IMR-90 (cell line): ENCODE measurements around the gene VGLL2. TPM values are rescaled to one million over a fixed set of nuclear protein-coding genes. Genes with fewer than 3 reads are reported as not detected.

Source experiments
- ATAC-seq: fragments of 200-7000 bp; cut with Tn5 transposase; 2 replicates; pipeline ENCODE4 v1.9.1; 2020; ENCODE audit warnings: low read depth, mild to moderate bottlenecking, moderate library complexity
- BruUV-seq: library from RNA; stranded (reverse); fragments of 400-500 nt; replicated peaks from 2 replicates; lab custom pipeline; 2021; lab: Mats Ljungman, UMichigan
- CTCF ChIA-PET: fragments of 300-600 bp; formaldehyde crosslinking; extraction: SDS; loops from one replicate; lab custom pipeline; 2021; ENCODE audit warnings: antibody characterized with exemption; lab: Yijun Ruan, JAX
- POLR2A ChIA-PET: fragments of 300-600 bp; sonication (Branson Sonifier 250); formaldehyde crosslinking; loops from one replicate; lab custom pipeline; 2022; ENCODE audit warnings: antibody characterized with exemption; ENCODE audit not compliant: unreplicated experiment; lab: Charles Lee
- DNase-seq: peaks from one replicate; pipeline ENCODE4 v3.0.0; 2013
- H2AFZ ChIP-seq: replicated peaks from 2 replicates; pipeline ENCODE3; 2013; ENCODE audit warnings: low read length, mild to moderate bottlenecking; ENCODE audit not compliant: poor library complexity
- H2AK5ac ChIP-seq: 2 replicates; pipeline ENCODE4 v1.6.1; 2013; ENCODE audit warnings: low read depth, low read length, inconsistent platforms
- H2AK9ac ChIP-seq: replicated peaks from 2 replicates; pipeline ENCODE3; 2013; ENCODE audit warnings: mild to moderate bottlenecking, low read depth, low read length, moderate library complexity; ENCODE audit not compliant: poor library complexity
- H2BK120ac ChIP-seq: 2 replicates; pipeline ENCODE4 v1.6.1; 2013; ENCODE audit warnings: low read depth, low read length, inconsistent platforms
- H2BK15ac ChIP-seq: 3 replicates; pipeline ENCODE4 v1.6.1; 2013; ENCODE audit warnings: low read depth, low read length, inconsistent platforms
- H2BK20ac ChIP-seq: 2 replicates; pipeline ENCODE4 v1.6.1; 2013; ENCODE audit warnings: low read depth, mild to moderate bottlenecking, inconsistent platforms, low read length, moderate library complexity
- H2BK5ac ChIP-seq: 2 replicates; pipeline ENCODE4 v1.6.1; 2013; ENCODE audit warnings: mild to moderate bottlenecking, low read depth, low read length, inconsistent platforms; ENCODE audit not compliant: poor library complexity, severe bottlenecking
- H3K14ac ChIP-seq: replicated peaks from 2 replicates; pipeline ENCODE4 v1.6.1; 2013; ENCODE audit warnings: low read depth, low read length, inconsistent platforms
- H3K18ac ChIP-seq: 2 replicates; pipeline ENCODE4 v1.6.1; 2013; ENCODE audit warnings: low read depth, low read length, control low read depth
- H3K23ac ChIP-seq: 2 replicates; pipeline ENCODE4 v1.6.1; 2013; ENCODE audit warnings: low read depth, low read length, inconsistent platforms
- H3K27ac ChIP-seq: 2 replicates; pipeline ENCODE4 v1.5.1; 2013; ENCODE audit warnings: mild to moderate bottlenecking, control low read depth, low read length; ENCODE audit not compliant: insufficient read depth
- H3K27me3 ChIP-seq: 2 replicates; pipeline ENCODE4 v1.6.1; 2013; ENCODE audit warnings: low read length; ENCODE audit not compliant: control insufficient read depth, insufficient read depth
- H3K36me3 ChIP-seq: 2 replicates; pipeline ENCODE4 v1.6.1; 2013; ENCODE audit warnings: low read length, mixed read lengths; ENCODE audit not compliant: control insufficient read depth, insufficient read depth
- H3K4ac ChIP-seq: 2 replicates; pipeline ENCODE4 v1.6.1; 2013; ENCODE audit warnings: low read depth, low read length, inconsistent platforms
- H3K4me1 ChIP-seq: 2 replicates; pipeline ENCODE4 v1.6.1; 2013; ENCODE audit warnings: low read length, mixed read lengths; ENCODE audit not compliant: control insufficient read depth, insufficient read depth
- H3K4me2 ChIP-seq: 2 replicates; pipeline ENCODE4 v1.6.1; 2013; ENCODE audit warnings: low read depth, mild to moderate bottlenecking, control low read depth, low read length, moderate library complexity
- H3K4me3 ChIP-seq: 2 replicates; pipeline ENCODE4 v1.5.1; 2013; ENCODE audit warnings: low read depth, mild to moderate bottlenecking, control low read depth, low read length, moderate library complexity; ENCODE audit not compliant: insufficient read depth
- H3K56ac ChIP-seq: 2 replicates; pipeline ENCODE4 v1.6.1; 2013; ENCODE audit warnings: low read length, inconsistent platforms; ENCODE audit not compliant: insufficient read depth; ENCODE audit errors: extremely low read depth
- H3K79me1 ChIP-seq, 2 experiments: 2 replicates each; pipeline ENCODE4 v1.6.1; 2013; ENCODE audit warnings: low read length in 2 of 2, inconsistent platforms in 1 of 2, low read depth in 1 of 2
- H3K9ac ChIP-seq: 2 replicates; pipeline ENCODE4 v1.6.1; 2013; ENCODE audit warnings: low read depth, low read length, control low read depth
- H3K9me1 ChIP-seq: 2 replicates; pipeline ENCODE4 v1.6.1; 2013; ENCODE audit warnings: low read length, inconsistent platforms; ENCODE audit not compliant: insufficient read depth
- H3K9me3 ChIP-seq: 2 replicates; pipeline ENCODE4 v1.6.1; 2013; ENCODE audit warnings: low read length; ENCODE audit not compliant: control insufficient read depth, insufficient read depth
- H4K20me1 ChIP-seq: 2 replicates; pipeline ENCODE4 v1.6.1; 2013; ENCODE audit warnings: low read length, inconsistent platforms; ENCODE audit not compliant: insufficient read depth
- H4K5ac ChIP-seq: 2 replicates; pipeline ENCODE4 v1.6.1; 2013; ENCODE audit warnings: mild to moderate bottlenecking, low read depth, low read length, control low read depth
- H4K8ac ChIP-seq, 2 experiments: 2 replicates each; pipeline ENCODE4 v1.6.1; 2013; ENCODE audit warnings: low read depth in 2 of 2, low read length in 2 of 2, control low read depth in 1 of 2, inconsistent platforms in 1 of 2
- H4K91ac ChIP-seq: 2 replicates; pipeline ENCODE4 v1.6.1; 2013; ENCODE audit warnings: low read depth, low read length, inconsistent platforms; ENCODE audit not compliant: insufficient read depth
- POLR2A ChIP-seq: IDR thresholded peaks from 2 replicates; pipeline ENCODE4 v1.6.1; 2012; ENCODE audit warnings: mild to moderate bottlenecking, low read depth, low read length
- WGBS, 2 experiments: methylation state at CpG; one replicate each; pipeline versions ENCODE4 v1.1.5 to v1.1.7; 2013; ENCODE audit warnings: missing lambda C conversion rate in 2 of 2; ENCODE audit not compliant: insufficient read length in 1 of 2; ENCODE audit errors: extremely low coverage in 2 of 2; 5-methylcytosine and 5-hydroxymethylcytosine counted together
- dilution Hi-C: fragments of 300-500 bp; cut with HindIII; formaldehyde crosslinking; loops from one replicate; pipeline ENCODE4 v1.14.3; 2018; ENCODE audit warnings: low sequenced_read_pairs; ENCODE audit not compliant: unreplicated experiment
- in situ Hi-C: fragments of 300-500 bp; cut with MboI; formaldehyde crosslinking; loops from 3 replicates; pipeline ENCODE4 v1.14.3; 2019; ENCODE audit warnings: low sequenced_read_pairs, inconsistent platforms, mixed read lengths
- intact Hi-C: fragments of 100-400 bp; cut with micrococcal nuclease; formaldehyde crosslinking; loops from 2 replicates; pipeline ENCODE4 v1.10.0; 2022
- polyA plus RNA-seq, 3 experiments: library from polyadenylated mRNA; depleted of rRNA; stranded (reverse); fragments of >200 nt; gene quantifications; 2 replicates each; pipeline ENCODE4 v1.2.3, GENCODE V29; 2012; ENCODE audit warnings: low replicate concordance in 1 of 3
- total RNA-seq: library from RNA; depleted of rRNA; stranded (reverse); fragments of >200 nt; gene quantifications from 2 replicates; pipeline ENCODE4 v1.2.3, GENCODE V29; 2012
- TF ChIP-seq, protein P1 (sequence below): conservative IDR thresholded peaks from 2 replicates; pipeline ENCODE4 v1.5.1; 2012; ENCODE audit warnings: mild to moderate bottlenecking, low read depth, low read length, improper control_type of control experiment

VGLL2 gene
- total and polyA plus RNA-seq, 2 of the 4 experiments (the other 2 are of a cell fraction) = not detected

DNA sequence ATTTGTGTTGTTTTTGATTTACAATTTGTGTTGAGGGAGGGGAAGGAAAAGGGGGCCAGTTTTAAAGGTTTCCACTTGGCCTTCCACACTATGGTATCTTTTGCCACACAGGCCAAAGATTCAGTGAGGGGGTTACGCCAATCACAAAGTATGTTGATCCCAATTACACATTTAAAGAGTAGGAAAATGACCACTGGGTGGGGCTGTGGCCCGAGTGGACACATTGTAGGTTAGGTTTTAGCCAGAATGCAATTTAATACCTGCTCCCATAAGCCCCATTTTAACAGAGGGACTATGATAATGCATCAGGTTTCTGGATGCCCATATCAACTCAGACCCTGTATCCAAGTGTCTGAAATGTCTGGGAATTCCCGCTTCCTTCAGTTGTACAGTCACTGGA lies 15.6 kb downstream of the VGLL2 start:
- POLR2A ChIA-PET = no interaction called here
- Histone ChIP-seq H3K27ac (no peak overlapping the region), H3K14ac (no peak overlapping the region), H4K5ac (no peak overlapping the region), H3K4me2 (no peak overlapping the region), H3K27me3 (0 out of 2 replicates have a peak, but pooled peaks cover under 1% of the 10 kb centered on the region), H3K56ac (no peak overlapping the region), H4K20me1 (no peaks in the 10 kb centered on the region), H3K18ac (no peak overlapping the region), H2BK20ac (no peak overlapping the region), H2AK9ac (no peak overlapping the region), H4K8ac (no peak overlapping the region), H2BK5ac (no peak overlapping the region), H4K91ac (no peak overlapping the region), H3K79me1 (no peaks in the 10 kb centered on the region), H2AFZ (no peak overlapping the region), H3K9ac (no peak overlapping the region), H3K4me3 (no peak overlapping the region), H3K4ac (no peak overlapping the region), H2AK5ac (no peak overlapping the region), H3K4me1 (no peaks in the 10 kb centered on the region), H3K9me3 (no peaks in the 10 kb centered on the region), H3K23ac (no peak overlapping the region), H3K9me1 (no peaks in the 10 kb centered on the region), H2BK120ac (no peak overlapping the region), H3K36me3 (no peaks in the 10 kb centered on the region), H2BK15ac (no peak overlapping the region)
- BruUV-seq = no TSS peak
- CTCF ChIA-PET = no interaction called here
- dilution Hi-C loops = no loop called here
- in situ Hi-C loops = no loop called here
- no CpG with 5 or more reads among the region's 3 CpGs for WGBS, 2 experiments
- DNase-seq = no peak
- intact Hi-C loops = no loop called here
- TF ChIP-seq POLR2A = no peak
- TF ChIP-seq, protein P1, sequence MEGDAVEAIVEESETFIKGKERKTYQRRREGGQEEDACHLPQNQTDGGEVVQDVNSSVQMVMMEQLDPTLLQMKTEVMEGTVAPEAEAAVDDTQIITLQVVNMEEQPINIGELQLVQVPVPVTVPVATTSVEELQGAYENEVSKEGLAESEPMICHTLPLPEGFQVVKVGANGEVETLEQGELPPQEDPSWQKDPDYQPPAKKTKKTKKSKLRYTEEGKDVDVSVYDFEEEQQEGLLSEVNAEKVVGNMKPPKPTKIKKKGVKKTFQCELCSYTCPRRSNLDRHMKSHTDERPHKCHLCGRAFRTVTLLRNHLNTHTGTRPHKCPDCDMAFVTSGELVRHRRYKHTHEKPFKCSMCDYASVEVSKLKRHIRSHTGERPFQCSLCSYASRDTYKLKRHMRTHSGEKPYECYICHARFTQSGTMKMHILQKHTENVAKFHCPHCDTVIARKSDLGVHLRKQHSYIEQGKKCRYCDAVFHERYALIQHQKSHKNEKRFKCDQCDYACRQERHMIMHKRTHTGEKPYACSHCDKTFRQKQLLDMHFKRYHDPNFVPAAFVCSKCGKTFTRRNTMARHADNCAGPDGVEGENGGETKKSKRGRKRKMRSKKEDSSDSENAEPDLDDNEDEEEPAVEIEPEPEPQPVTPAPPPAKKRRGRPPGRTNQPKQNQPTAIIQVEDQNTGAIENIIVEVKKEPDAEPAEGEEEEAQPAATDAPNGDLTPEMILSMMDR = peak; percentile 15; the same call in 1 of the 2 replicates
- ATAC-seq = no peak
